ENCODE results near the gene RAB9B.

Gene RAB9B

DNA sequence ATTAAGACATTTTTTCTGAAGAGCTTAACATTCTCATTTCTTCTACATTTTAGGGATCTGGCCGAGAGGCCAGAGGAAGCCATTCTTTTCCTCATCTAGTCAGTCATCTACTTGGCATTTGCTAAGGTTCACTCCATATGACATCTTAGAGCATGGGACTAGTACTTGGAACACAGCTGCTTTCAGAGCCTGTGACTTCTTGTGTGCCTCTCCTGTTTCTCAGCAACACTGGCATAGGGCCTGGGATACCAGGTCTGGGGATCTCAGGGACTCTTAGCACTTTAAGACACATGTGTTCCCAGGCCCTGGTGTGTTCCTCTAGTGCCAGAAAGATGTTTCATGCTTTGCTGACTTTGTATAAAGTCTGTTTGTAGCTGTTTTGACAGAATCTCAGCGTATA, 48.1 kb downstream of the RAB9B start:
- DNase-seq (ENCODE audit: low read depth), result peak; percentile 11
- H3K4me3 ChIP-seq (ENCODE audit: control insufficient read depth, low read depth, low read length), result no peak overlapping the region
- TF ChIP-seq, protein P1, sequence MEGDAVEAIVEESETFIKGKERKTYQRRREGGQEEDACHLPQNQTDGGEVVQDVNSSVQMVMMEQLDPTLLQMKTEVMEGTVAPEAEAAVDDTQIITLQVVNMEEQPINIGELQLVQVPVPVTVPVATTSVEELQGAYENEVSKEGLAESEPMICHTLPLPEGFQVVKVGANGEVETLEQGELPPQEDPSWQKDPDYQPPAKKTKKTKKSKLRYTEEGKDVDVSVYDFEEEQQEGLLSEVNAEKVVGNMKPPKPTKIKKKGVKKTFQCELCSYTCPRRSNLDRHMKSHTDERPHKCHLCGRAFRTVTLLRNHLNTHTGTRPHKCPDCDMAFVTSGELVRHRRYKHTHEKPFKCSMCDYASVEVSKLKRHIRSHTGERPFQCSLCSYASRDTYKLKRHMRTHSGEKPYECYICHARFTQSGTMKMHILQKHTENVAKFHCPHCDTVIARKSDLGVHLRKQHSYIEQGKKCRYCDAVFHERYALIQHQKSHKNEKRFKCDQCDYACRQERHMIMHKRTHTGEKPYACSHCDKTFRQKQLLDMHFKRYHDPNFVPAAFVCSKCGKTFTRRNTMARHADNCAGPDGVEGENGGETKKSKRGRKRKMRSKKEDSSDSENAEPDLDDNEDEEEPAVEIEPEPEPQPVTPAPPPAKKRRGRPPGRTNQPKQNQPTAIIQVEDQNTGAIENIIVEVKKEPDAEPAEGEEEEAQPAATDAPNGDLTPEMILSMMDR (conservative IDR thresholded peaks at IDR 0.05; ENCODE audit: control insufficient read depth, insufficient read depth, low read depth, low read length), result no peak

DNA sequence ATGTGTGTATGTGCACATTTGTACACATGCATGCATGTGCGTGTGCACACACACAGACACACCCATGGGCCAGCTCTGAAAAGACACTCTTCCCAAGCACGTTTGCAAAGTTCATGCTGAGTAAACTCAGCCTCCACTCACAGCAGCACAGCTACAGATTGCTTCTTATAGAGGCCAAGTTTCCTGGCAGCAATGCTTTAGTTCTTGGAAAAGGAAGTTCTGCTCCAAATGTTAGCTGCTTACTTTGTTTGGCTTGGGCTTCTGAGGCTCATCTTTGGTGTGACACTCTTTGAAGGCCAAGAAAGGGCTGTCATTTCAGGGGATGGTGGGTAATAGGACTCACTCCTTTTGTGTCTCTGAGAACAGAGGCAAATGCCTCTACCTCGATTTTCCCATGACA, 48.9 kb downstream of the RAB9B start:
- TF ChIP-seq, protein P1 (conservative IDR thresholded peaks at IDR 0.05; ENCODE audit: control insufficient read depth, insufficient read depth, low read depth, low read length), result no peak
- DNase-seq (ENCODE audit: low read depth), result no peak
- H3K4me3 ChIP-seq (ENCODE audit: control insufficient read depth, low read depth, low read length), result no peak overlapping the region

DNA sequence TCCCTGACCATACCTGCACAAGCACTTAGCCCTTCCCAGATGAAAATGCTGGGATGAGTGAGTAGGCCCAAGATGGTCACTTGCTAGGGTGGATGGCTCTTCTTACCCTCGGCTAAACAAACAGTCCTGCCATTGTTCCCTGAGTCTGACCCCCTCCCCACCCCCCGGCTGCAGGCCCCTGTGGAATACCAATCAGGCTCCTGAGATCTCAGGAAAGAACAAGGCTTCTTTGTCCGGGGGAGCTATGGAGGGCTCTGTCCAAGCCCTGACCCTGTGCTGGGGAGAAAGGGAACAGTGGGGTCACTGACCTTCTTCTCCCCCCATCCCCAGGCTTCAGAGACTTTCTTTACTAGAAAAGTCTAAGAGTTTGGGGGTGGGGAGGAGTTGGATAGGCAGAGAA, 49.4 kb downstream of the RAB9B start:
- no peak overlapping the region for H3K4me3 ChIP-seq (ENCODE audit: control insufficient read depth, low read depth, low read length)
- TF ChIP-seq, protein P1 (conservative IDR thresholded peaks at IDR 0.05; ENCODE audit: control insufficient read depth, insufficient read depth, low read depth, low read length), result no peak

DNA sequence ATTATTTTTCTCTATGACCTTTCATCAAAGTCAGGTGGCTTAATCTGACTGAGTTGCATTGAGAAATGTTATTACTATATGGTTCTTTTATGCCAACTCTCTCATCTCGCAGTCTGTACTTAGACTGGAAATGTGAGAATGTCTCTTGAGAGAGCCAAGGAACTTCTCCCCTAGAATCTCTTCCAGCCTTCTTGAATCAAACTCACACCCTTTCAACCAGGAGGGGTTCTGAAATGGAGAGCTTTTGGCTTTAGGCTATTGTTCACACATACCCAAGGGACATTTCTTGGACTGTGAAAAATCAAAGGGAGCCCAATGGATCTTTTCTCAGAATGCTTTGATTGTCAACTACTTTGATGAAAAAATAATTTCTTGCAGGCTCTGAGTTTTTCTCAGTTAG, 50.4 kb downstream of the RAB9B start:
- no peak overlapping the region for H3K4me3 ChIP-seq (ENCODE audit: control insufficient read depth, low read depth, low read length)
- no peak for DNase-seq (ENCODE audit: low read depth)
- TF ChIP-seq, protein P1 (conservative IDR thresholded peaks at IDR 0.05; ENCODE audit: control insufficient read depth, insufficient read depth, low read depth, low read length), result no peak

More for the DNA sequence above, 49.4 kb downstream of the RAB9B start:
- no peak for DNase-seq (ENCODE audit: low read depth)

DNA sequence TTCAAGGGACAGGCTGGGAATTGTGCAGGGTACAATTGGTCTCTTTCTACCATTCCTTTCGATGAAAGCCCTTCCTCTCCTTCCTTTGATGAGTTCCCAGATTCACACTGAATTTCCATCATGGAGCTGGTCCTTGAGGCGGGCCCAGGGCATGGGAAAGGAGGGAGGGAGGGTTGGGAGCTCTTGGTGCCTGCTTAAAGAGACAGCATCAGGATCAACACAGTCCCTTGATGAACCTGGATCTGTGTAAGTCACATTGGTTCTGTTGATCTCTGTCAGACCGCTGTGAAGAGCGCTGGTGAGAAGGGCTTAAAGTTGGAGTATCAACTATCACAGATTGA, 51.0 kb downstream of the RAB9B start:
- no peak for DNase-seq (ENCODE audit: low read depth)
- no peak overlapping the region for H3K4me3 ChIP-seq (ENCODE audit: control insufficient read depth, low read depth, low read length)
- TF ChIP-seq, protein P1 (conservative IDR thresholded peaks at IDR 0.05; ENCODE audit: control insufficient read depth, insufficient read depth, low read depth, low read length), result no peak

DNA sequence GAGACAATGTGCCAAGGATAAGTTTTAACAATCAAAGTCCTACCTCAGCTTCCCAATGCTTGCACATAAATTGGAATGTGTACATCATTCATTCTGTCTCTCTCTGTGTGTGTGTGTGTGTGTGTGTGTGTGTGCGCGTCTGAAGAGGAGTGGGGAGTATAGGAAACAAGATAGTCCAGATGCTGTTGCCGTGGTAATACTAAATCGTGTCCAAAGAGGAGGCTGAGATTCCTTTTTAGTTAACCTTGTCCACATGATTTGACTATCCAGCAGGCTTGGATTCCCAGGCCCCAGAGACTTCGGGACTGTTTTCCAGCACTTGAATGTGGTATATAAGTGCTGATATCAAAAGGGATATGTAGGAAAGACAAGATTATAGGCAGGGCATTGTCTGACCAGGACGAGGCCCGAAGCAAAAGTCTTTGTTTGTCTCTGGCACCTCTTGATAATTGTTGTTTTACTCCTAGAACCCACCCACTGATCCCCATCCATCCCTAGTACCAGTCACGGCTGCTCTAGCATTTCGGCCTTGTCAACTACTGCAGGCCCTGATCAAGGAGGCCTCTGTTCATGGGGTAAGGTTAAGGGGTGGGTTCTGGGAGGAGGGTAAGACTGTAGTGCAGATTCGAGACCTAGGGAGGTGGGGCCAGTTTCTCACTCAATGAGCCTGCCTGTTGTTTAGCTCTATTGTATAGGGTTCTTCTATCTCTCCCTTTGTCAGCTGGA, 51.6 kb downstream of the RAB9B start:
- TF ChIP-seq, protein P1 (conservative IDR thresholded peaks at IDR 0.05; ENCODE audit: control insufficient read depth, insufficient read depth, low read depth, low read length), result no peak
- no peak for DNase-seq (ENCODE audit: low read depth)
- no peak overlapping the region for H3K4me3 ChIP-seq (ENCODE audit: control insufficient read depth, low read depth, low read length)
